ENCODE results near the gene PLCD3.

Gene PLCD3

GRCh38 chr17:45132572-45133463 is 503 bp upstream of the PLCD3 start:
- peak overlapping the region; percentile 89 for H3K27ac ChIP-seq
- peak; percentile 69 for TF ChIP-seq CTCF (conservative IDR thresholded peaks at IDR 0.05; ENCODE audit: low read depth, low read length)
- no peak overlapping the region for H3K4me3 ChIP-seq (IDR thresholded peaks at IDR 0.05; ENCODE audit: insufficient read depth, low read depth, low read length)
- peak overlapping the region; percentile 95 for H2AFZ ChIP-seq (ENCODE audit: low read depth)
- peak overlapping the region; percentile 80 for H3K9ac ChIP-seq
- no peaks in the 10 kb centered on the region for H3K27me3 ChIP-seq (ENCODE audit: insufficient read depth, low read depth)
- no peaks in the 10 kb centered on the region for H3K36me3 ChIP-seq (ENCODE audit: insufficient read depth)
- peaks cover 12% of the 10 kb centered on the region for H3K4me1 ChIP-seq (ENCODE audit: low read depth, poor library complexity, severe bottlenecking)
- no peaks in the 10 kb centered on the region for H4K20me1 ChIP-seq (ENCODE audit: insufficient read depth)
- H3K79me2 ChIP-seq (ENCODE audit: insufficient read depth, low read depth) = no peaks in the 10 kb centered on the region
- peak overlapping the region; percentile 77 for H3K4me2 ChIP-seq

GRCh38 chr17:45131616-45132319 is 547 bp downstream of the PLCD3 start:
- Histone ChIP-seq H3K4me1 (ENCODE audit: low read depth, poor library complexity, severe bottlenecking) (peaks cover 11% of the 10 kb centered on the region), H3K9ac (peak overlapping the region; percentile 53; the same call in 1 of the 2 replicates), H3K27ac (no peak overlapping the region), H3K4me3 (IDR thresholded peaks at IDR 0.05; ENCODE audit: insufficient read depth, low read depth, low read length) (no peak overlapping the region), H3K36me3 (ENCODE audit: insufficient read depth) (no peaks in the 10 kb centered on the region), H2AFZ (ENCODE audit: low read depth) (peak overlapping the region; percentile 87), H4K20me1 (ENCODE audit: insufficient read depth) (no peaks in the 10 kb centered on the region), H3K27me3 (ENCODE audit: insufficient read depth, low read depth) (no peaks in the 10 kb centered on the region), H3K79me2 (ENCODE audit: insufficient read depth, low read depth) (no peaks in the 10 kb centered on the region), H3K4me2 (peak overlapping the region; percentile 51)
- peak; percentile 95 for TF ChIP-seq CTCF (conservative IDR thresholded peaks at IDR 0.05; ENCODE audit: low read depth, low read length)

GRCh38 chr17:45130681-45131615 is 1.4 kb downstream of the PLCD3 start:
- Histone ChIP-seq H2AFZ (ENCODE audit: low read depth) (peak overlapping the region; percentile 87; the same call in 1 of the 2 replicates), H3K27me3 (ENCODE audit: insufficient read depth, low read depth) (no peaks in the 10 kb centered on the region), H3K79me2 (ENCODE audit: insufficient read depth, low read depth) (no peaks in the 10 kb centered on the region), H3K4me1 (ENCODE audit: low read depth, poor library complexity, severe bottlenecking) (peaks cover 3% of the 10 kb centered on the region), H3K4me3 (IDR thresholded peaks at IDR 0.05; ENCODE audit: insufficient read depth, low read depth, low read length) (no peak overlapping the region), H3K4me2 (peak overlapping the region; percentile 51; the same call in 1 of the 2 replicates), H3K36me3 (ENCODE audit: insufficient read depth) (no peaks in the 10 kb centered on the region), H3K9ac (no peak overlapping the region), H3K27ac (no peak overlapping the region), H4K20me1 (ENCODE audit: insufficient read depth) (no peaks in the 10 kb centered on the region)
- TF ChIP-seq CTCF (conservative IDR thresholded peaks at IDR 0.05; ENCODE audit: low read depth, low read length) = no peak
